Measurements from ENCODE around the gene EVPL.
"Not testable (repeated sequence)": the region's sequence is repeated elsewhere in the genome, so short reads cannot be mapped to it uniquely, and the experiment has no call there.

EVPL gene

DNA sequence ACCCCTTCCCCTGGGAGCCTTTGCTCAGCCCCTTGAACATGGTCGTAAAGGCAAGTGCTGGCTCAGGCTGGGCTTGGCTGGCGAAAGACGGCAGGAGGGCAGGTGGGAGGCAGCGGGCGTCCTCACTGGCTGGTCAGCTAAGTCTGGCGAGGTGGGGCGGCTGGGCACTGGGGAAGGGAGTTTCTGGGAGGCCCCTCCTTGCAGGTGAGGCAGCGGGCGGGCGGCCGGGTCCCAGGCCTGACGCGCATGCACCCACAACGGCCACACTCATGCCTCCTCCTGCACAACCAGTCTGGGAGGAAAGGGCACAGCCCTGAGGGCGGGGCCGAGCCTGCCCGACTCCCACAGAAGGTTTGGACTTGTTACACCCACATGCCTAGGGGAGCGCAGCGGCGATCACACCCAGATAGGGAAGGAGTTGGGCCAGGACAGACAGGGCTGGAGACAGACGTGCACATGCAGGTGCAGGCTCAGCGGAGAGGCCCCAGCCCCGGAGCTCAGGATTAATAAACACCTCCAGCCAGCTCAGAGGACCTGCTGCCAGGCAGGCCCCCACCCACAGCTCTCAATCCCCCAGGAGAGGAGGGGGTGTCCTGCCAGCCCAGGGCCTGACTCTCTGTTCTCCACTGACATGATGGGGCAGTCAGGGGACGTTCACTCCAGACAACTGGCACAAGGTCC lies at the start of gene EVPL:
Gene EVPL, minus strand, starts transcription at position 148 of the 681 bp plus-strand sequence. Its CDS starts 108 bp downstream, at position 40.
- no peak for DNase-seq

DNA sequence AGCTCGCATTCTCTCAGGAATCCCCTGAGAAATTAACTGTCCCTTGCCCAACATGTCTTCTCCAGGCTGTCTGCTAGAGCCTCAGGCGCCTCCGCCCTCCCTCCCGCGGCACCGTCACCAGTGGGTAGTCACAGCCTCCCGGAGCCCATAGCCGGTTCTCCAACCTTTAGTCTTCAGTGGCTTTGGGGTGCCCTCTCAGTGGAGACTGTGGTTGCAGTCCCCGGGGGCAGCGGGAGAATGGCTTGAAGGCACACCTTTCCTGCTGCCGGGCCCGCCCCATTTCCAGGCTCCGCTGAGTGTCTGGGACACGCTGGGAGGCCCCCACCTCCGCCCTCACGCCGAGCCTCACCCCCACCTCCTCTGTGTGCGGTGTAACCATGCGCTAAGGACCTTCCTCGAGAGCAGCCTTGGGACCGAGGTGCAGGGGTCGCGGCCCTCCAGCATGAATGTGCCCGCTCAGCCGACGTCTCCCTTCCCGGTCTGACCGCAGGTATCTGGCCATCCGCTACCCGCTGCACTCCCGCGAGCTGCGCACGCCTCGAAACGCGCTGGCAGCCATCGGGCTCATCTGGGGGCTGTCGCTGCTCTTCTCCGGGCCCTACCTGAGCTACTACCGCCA lies 49.1 kb upstream of the EVPL start:
- no peak for DNase-seq

DNA sequence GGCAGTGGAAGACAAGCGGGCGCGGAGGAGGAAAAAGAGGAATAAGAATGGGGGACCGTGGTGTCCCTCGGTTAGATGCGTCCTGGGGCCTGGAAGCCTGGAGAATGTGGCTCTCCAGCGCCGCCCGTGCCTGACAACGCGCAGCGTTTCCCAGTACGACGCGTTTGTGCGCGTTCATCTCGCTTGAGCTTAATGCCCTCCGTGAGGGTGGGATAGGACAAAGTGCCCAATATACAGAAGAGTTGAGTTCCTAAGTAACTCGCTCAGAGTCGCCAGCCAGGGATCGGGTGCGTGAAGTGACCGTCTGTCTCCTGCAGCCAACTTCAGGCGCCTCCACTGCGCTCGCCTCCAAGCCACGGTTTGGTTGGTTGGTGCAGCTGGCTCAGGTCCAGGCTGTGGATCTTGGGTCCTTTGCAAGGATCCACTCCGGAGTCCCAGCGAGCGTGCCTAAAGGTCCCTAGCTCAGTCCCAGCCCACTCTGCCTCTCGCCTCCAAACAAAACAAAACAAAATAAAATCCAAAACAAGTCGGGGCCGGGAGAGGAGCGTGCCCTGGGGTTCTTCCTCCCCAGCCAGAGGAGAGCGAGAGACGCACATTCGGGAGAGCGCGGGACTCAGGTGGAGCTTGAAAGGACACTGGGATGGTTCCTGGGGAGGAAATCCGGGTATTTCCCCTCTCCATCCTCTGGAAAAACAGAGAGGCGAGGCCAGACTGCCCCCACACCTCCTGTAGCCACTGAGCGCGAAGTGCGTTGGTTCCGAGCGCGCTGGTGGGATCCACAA lies 48.4 kb upstream of the EVPL start:
- no peak for DNase-seq

DNA sequence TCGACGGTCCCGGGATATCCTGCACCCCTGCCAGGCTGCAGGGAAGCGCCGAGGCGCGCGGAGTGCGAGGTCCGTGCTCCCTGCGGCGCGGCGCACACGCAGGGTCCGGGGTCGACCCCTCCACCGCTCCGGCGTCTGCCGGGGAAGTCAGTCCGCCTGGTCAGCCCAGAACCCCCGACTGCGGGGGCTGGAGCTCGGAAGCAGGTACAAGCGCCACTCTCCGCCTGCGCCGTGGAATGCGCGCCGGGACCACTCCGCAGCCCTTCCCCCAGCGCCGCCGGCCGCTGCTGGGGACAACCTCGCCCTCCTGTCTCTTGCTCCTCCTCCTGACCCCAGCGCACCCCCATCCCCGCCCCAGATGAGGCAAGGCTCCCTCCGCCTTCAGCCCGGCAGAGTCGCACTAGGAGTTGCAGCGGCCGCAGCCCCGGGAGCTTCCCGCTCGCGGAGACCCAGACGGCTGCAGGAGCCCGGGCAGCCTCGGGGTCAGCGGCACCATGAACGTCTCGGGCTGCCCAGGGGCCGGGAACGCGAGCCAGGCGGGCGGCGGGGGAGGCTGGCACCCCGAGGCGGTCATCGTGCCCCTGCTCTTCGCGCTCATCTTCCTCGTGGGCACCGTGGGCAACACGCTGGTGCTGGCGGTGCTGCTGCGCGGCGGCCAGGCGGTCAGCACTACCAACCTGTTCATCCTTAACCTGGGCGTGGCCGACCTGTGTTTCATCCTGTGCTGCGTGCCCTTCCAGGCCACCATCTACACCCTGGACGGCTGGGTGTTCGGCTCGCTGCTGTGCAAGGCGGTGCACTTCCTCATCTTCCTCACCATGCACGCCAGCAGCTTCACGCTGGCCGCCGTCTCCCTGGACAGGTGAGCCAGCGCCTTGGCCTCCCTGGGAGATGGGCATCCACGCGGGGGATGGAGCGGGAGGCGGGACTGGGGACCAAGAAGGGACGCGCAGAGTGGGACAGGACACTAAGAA lies 47.6 kb upstream of the EVPL start, which contains the start of gene GALR2:
Gene GALR2, plus strand, starts transcription at position 392 of the 974 bp plus-strand sequence. Its CDS starts 103 bp downstream, at position 495.
- DNase-seq: no peak

DNA sequence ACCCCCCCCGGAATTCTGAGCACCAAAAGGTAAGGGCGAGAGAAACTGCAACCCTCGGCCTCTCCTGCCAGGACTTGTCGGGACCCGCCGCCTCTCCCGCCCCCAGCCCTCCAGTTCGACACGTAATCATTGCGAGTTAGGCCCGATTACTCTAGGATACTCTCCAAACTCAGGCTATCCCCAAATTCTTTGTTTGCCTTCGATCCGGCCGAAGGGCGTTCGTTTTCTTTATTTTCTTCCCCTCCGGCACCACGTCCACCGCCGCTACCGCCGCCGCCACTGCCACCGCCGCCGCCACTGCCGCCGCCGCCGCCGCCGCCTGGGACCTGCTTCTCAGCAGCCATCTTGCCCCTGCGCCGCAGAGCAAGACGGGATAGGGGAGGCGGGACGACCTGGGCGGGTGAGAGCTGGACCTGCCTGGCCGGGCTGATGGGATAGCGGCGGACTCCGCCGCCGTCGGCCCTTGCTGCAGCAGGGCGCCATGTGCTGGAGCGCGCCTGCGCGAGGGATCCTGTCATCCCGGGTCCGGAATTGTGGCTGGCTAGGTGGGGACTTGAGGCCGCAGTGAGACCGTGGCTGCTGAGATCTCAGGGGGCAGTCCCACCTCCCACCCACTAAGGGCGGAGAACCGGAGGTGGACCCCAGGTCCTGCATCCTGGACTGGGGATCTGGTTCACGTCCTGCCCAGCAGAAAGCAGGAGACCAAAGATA lies 45.2 kb upstream of the EVPL start, which contains the start of gene SRP68:
Gene SRP68, minus strand, starts transcription at position 370 of the 711 bp plus-strand sequence. Its CDS starts 26 bp downstream, at position 344.
- peak; percentile 79 for DNase-seq

DNA sequence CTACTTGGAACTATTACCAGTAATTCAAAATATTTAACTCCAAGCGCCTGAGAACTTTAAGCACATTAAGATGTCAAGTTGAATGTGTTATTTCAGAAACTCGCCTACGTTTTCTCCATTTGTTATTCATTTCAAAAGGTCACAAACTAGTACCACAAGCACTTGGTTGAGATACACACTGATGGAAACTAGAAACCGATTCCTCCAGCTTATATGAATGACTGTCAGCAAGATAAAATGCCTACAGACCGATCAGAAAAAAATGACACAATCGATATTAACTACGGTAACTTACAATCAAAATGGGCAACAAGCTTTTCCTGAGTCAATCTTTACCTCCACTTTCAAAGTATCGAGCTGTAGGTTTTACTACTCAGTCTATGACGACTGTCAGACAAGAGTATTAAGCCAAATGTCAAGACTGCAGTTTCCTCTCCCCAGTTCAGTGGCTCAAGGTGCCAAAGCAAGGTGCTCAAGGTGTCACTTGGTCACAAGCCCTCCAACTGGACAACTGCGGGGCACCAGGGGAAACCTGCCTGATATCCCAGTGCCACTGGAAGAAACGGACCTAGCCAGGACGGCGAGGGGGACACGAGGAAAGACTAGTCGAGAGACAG lies 44.5 kb upstream of the EVPL start:
- DNase-seq: no peak

DNA sequence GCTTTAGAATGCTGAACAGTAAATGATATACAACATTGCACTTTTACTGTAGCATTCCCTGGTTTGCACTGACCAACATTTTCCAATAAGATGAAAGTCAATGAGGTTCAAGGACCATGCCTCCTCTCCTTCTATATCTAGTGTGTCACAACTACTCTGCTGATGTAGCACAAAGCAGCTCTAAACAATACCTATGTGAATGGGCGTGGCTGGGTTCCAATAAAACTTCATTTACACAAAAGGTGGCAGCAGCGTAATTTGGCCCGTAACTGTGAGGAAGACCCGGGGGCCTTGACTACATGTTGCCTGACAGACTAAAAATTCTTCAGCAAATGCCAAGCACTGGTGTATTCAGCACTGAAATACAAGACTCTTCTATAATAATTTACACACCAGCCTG lies 38.7 kb upstream of the EVPL start:
- DNase-seq: no peak

DNA sequence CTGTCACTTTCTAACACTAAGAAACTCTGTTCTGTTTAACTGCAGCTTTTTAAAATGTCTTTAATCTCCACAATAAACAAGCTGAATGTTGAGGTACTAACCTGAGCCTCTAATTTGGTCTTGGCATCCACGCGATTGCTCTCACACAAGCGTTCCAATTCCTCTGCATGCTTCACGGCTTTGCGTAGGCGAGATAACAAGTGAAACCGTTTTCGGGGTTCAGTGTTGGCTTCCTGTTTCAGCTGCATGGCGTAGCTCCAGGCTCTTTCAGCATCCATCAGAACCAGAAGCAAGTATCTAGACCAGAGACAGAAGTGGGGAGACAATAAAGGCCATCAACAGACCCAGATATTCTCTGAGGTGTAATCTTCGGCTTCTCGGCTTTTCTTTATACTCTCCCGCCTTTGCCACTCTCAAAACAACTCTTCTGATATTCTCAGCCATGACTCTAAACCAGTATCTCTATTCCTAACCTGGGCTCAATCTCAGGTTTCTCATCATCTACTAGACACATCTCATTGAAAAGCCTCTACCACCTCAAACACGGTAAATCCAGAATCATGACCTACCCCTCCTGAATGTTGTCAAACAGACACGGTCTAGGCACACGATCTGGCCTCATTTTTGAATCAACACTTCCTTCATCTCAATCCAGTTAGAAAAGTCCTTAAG lies 36.9 kb upstream of the EVPL start:
- DNase-seq: no peak

DNA sequence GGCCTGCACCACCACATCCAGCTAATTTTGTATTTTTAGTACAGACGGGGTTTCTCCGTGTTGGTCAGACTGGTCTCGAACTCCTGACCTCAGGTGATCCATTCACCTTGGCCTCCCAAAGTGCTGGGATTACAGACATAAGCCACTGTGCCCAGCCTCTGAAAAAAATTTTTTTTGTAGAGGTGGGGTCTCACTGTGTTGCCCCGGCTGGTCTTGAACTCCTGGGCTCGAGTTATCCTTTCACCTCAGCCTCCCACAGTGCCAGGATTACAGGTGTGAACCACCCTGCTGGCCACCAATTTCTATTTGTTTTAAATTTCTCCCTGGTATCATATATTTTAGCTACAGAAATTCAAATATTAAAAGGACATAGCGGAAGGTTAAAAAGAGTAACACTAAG lies 31.2 kb upstream of the EVPL start:
- not testable (repeated sequence) for DNase-seq

DNA sequence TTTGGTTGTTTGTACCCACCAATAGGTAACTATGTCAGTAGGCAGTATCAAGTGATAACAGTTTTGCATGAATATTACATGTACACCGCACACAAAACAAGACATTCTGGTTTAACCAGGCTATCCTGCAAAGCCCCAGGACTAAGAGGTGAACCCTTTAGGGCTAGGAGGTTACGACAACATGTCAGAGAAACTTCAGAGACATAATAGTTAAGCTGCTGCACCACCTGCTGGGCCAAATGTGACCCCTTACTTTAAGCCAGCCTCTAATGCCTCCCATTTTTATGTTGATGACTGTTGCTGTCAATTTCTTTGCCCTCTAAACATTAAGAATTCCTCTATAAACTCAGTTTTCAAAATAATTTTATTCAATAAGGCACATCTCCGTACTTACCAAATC lies 29.8 kb upstream of the EVPL start:
- no peak for DNase-seq

DNA sequence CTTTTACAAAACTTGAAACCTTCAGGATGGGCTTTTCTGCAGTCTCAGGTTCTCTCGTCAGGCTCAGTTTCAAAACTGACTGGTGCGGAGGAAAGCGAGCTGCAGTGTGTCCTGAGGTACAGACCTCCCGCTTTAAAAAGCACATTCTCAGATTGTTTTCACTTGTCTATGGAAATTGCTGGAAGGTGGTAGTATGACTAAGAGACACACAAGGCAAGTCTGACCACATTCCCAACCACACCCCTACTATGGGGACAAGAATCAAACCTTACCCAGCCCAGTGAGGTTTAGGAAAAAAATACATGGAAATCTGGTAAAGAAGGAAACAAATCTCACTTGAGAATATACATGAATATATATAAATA lies 27.0 kb upstream of the EVPL start:
- no peak for DNase-seq

DNA sequence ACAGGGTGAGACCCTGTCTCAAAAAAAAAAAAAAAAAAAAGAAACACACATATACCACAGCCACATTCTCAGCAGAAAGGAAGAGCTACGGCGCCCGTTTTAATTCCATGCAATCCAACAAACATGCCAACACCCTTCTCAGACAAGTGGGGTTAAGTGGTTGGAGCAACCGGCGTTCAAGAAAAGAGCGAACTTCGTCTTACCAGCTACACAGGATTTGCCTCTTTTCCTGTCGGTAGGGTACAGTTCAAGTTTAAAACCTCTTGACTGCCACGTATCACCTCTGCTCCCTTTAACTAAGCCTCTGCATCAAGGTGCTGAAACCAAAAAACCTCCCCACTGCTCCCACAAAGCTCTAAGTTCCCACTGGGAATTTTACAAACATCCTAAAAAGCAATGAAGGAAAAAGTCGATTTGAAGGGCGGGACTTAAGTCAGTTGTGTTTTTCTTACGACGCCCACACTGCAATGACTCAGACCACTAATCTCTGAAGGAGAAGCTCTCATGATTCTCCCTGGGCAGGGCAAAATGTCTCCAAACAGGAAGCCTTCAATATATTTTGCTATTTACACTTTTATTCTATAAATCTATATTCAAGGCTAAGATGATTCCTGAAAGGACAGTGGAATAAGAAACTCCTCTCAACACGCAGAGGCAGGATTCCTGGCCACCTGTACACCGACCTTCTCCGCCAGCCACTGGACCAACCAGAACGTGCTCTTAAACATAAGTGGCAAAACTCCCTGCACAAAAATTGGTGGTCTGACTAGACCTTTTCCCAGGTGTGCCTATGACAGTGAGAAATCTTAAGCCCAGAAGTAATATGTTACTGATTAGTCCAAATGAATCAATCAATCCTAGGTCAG lies 26.4 kb upstream of the EVPL start:
- no peak for DNase-seq

DNA sequence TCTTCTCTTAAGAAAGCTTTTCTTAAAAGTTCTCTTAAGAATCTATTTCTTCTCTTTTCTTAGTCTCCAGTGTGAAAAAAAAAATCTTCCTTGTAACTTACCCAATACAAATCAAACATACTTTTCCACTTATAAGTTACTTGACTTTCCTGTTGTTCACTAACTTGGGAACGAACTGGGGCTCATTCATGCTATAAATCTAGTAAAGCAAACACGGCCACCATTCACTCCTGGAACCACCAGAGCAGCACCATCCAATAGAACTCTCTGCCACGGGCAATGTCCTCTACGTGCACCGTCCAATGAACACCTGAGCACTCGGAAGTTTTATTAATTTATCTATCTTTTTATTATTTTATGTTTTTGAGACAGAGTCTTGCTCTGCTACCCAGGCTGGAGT lies 24.5 kb upstream of the EVPL start:
- DNase-seq: no peak

DNA sequence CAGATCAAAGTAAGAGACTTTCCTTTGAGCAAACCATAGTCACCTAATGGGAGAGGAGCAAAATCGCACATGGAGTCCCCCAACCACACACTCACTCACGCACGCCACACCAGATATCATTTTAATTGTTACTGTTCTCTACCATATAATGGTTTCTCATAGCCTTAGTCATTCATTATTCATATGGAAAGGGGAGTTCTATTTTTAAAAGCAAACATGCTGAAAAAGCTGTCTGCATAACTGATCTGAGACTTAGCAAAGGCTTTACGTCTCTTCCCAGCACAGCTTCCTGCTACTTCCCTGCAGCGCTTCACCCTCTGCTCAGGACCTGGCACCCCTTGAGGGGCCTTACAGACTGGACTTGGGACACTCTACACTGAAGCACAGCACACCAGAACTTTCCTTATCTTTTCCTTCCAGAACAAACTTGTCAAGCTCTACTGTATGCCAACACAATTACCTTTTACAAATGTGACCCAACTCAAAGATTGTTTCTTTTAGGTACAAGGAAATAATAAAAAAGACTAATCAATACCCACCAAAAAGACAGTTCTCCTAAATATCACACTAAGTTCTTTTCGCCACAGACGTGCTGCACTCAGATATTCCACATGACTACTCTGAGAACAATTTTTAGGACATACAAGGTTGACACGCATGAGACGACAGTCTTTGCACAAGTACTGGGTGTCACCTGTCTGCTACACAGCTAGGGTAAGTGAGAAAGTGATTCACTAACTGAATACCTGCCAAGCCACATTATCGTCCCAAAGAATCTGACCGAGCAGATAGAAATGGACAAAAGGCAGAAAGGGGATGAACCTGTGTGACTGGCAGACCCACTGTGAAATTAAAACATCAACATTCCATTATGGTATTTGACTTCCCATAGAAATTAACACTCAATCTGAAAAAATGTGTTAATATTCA lies 23.7 kb upstream of the EVPL start:
- no peak for DNase-seq

DNA sequence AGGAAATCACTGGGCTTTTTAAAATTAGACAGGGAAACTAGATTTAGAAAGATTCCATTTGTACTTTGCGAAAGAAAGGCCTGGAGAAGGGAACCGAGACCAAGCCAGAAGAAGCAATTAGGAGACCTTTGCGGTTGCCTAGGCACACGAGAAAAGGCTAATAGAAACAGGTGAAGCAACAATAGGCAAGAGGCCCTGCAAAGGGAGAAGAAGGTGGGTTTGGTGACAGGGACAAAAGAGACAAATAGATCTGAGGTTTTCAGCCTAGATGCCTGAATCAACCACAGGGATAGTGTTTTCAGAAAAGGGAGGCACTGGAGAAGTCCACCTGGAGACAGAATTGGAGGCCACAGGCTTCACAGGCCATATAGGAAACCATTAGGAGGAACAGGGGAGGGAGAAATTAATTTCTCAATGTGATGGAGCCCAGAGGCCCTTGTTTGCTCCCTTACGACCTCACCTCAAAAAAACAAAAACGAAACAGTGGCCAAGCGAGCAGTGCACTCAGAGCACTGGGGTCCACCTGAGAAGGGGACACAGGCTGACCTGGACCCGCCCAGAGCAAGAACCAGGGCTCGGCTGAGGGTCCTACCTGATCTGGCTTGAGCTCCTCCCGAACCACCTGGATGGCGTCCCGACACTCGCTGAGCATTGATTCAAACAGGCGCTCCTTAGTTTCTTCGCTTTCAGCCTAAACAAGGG lies 22.9 kb upstream of the EVPL start:
- no peak for DNase-seq

DNA sequence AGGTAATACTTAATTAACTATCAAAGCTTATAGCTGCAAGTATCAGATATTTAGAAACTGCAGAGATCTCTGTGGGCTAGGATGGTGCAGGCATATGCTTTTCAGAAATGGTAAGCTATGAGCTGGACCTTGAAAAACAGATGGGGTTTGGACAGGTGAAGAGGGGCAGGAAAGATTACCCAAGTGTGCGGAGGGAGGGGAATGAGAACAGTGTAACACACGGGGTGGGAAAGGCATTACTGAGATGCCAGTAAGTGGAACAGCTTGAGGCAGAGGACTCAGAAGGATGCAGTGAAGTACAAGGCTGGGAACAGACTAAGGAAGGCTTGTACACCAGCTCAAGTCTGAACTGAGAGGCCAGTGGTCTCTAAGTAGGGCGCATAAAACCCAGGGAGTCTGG lies 22.1 kb upstream of the EVPL start:
- no peak for DNase-seq

DNA sequence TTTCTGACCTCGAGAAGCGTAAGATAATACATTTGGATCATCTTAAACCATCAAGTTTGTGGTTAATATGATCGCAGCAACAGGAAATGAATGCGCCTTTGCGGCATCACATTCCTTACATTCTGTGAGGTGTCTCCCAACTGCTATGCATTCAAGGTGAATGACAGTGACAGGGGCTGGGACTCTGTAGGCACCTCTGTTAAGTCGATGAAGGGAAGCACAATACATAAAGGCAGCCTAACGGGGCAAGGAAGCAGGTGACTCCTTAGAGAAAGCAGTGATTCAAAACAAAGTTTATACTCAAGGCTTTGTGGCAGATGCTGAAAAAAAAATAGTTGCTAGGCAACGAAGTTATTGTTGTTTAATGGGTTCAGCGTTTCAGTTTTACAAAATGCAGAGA lies 21.6 kb upstream of the EVPL start:
- no peak for DNase-seq

DNA sequence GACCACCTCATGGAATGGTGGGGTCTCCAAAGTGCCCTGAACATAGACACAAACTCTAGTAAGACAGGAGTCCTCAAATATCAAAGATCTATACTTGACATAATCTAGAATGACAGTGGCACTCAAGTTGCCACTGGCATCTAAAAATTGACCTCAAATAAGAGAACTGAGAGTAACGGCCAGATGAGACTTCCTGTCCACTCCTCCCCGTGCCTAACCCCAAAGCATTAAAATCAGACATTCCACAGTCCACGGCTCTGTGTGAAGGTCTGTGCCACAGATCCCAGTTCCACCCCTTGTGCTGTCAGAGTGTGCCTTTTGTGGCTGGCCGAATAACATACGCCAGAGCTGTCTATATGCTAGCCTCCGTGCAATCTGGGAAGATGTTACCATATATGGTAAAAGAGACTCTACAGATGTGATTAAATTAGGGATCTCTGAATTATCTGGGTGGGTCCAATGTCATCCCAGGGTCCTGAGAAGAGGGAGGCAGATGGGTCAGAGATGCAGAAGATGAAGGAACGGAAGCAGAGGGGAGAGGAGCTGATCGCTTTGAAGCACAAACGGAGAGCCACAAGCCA lies 21.0 kb upstream of the EVPL start:
- DNase-seq: no peak

All from NCI-H446 treated with DMSO at 0.1 percent for 48 hours (cell line).